H54 (cell line): Measurements from ENCODE around the gene TP53TG3C.
"Not testable (repeated sequence)": the region's sequence is repeated elsewhere in the genome, so short reads cannot be mapped to it uniquely, and the experiment has no call there.

Experiments
- DNase-seq: peaks from one replicate; pipeline ENCODE4 v3.0.0; 2011; ENCODE audit warnings: low spot score, mixed read lengths; ENCODE audit not compliant: insufficient read length
- FAIRE-seq: peaks from 3 replicates; lab custom pipeline; 2011; peaks lifted over from hg19 to GRCh38; lab: Jason Lieb, UNC

The TP53TG3C gene

GRCh38 chr16:33193926-33194325 is at the start of gene TP53TG3C:
TP53TG3C (plus strand) TSS chr16:33194226; CDS start chr16:33194294, 68 bp downstream.
- not testable (repeated sequence) for FAIRE-seq

More at GRCh38 chr16:33193926-33194325, at the start of gene TP53TG3C:
- DNase-seq, result not testable (repeated sequence)
